GM12878 (cell line): ENCODE measurements around the gene DTX1.

Experiments
- CBFB ChIP-seq: IDR thresholded peaks from 2 replicates; pipeline ENCODE4 v1.6.1; 2016; ENCODE audit warnings: antibody characterized with exemption, low read depth
- CBX3 ChIP-seq: fragments of 200-600 bp; sonication (generic); IDR thresholded peaks from 2 replicates; pipeline ENCODE4 v1.6.1; 2016; ENCODE audit warnings: low read depth, borderline replicate concordance
- EZH2 ChIP-seq: IDR thresholded peaks from 2 replicates; pipeline ENCODE4 v1.6.1; 2012; ENCODE audit warnings: low read depth, mild to moderate bottlenecking, control low read depth, inconsistent platforms, low read length, borderline replicate concordance; ENCODE audit not compliant: control insufficient read depth
- GATAD2B ChIP-seq: fragments of 450-650 bp; conservative IDR thresholded peaks from 2 replicates; pipeline ENCODE4 v1.6.1; 2017; ENCODE audit warnings: low read depth, mild to moderate bottlenecking, moderate library complexity
- SREBF2 ChIP-seq: IDR thresholded peaks from 2 replicates; pipeline ENCODE4 v1.6.1; 2012; ENCODE audit warnings: mild to moderate bottlenecking, low read length
- SUZ12 ChIP-seq: fragments of 200-600 bp; sonication (generic); IDR thresholded peaks from one replicate; pipeline ENCODE4 v1.6.1; 2018; ENCODE audit warnings: antibody characterized with exemption, mild to moderate bottlenecking; ENCODE audit not compliant: unreplicated experiment
- TAF1 ChIP-seq: IDR thresholded peaks from 2 replicates; pipeline ENCODE4 v1.6.1; 2011; ENCODE audit warnings: mild to moderate bottlenecking, low read depth, low read length, borderline replicate concordance
- TCF7 ChIP-seq: IDR thresholded peaks from 2 replicates; pipeline ENCODE4 v1.6.1; 2014; ENCODE audit warnings: antibody characterized with exemption, borderline replicate concordance
- YBX1 ChIP-seq: fragments of 450-650 bp; IDR thresholded peaks from 2 replicates; pipeline ENCODE4 v1.6.1; 2016; ENCODE audit warnings: antibody characterized with exemption
- TF ChIP-seq, protein P1 (sequence below), 3 experiments: IDR thresholded peaks in 2 of 3; conservative IDR thresholded peaks in 1 of 3; 2 replicates each; pipeline ENCODE4 v1.5.1; 2011; ENCODE audit warnings: low read depth in 3 of 3, low read length in 3 of 3, mild to moderate bottlenecking in 3 of 3, control low read depth in 2 of 3, moderate library complexity in 2 of 3, inconsistent platforms in 1 of 3, mixed read lengths in 1 of 3; ENCODE audit not compliant: control insufficient read depth in 2 of 3, insufficient read depth in 1 of 3; ENCODE audit errors: extremely low read depth in 1 of 3

- TF ChIP-seq GATAD2B (no peak), YBX1 (no peak), EZH2 (no peak), CBX3 (no peak), TCF7 (no peak), CBFB (no peak), SREBF2 (no peak), SUZ12 (no peak), TAF1 (no peak)
- TF ChIP-seq, protein P1, sequence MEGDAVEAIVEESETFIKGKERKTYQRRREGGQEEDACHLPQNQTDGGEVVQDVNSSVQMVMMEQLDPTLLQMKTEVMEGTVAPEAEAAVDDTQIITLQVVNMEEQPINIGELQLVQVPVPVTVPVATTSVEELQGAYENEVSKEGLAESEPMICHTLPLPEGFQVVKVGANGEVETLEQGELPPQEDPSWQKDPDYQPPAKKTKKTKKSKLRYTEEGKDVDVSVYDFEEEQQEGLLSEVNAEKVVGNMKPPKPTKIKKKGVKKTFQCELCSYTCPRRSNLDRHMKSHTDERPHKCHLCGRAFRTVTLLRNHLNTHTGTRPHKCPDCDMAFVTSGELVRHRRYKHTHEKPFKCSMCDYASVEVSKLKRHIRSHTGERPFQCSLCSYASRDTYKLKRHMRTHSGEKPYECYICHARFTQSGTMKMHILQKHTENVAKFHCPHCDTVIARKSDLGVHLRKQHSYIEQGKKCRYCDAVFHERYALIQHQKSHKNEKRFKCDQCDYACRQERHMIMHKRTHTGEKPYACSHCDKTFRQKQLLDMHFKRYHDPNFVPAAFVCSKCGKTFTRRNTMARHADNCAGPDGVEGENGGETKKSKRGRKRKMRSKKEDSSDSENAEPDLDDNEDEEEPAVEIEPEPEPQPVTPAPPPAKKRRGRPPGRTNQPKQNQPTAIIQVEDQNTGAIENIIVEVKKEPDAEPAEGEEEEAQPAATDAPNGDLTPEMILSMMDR (IDR thresholded peaks at IDR 0.05 in 2 of 3, conservative IDR thresholded peaks at IDR 0.05 in 1 of 3; ENCODE audit: control insufficient read depth in 2 of 3, extremely low read depth in 1 of 3, insufficient read depth in 1 of 3, low read depth in 3 of 3, low read length in 3 of 3): no peak
These were observed 33.3 kb downstream of the DTX1 start for GRCh38 chr12:113089839-113090238.
